Activated CD4-positive, alpha-beta T cell treated with anti-CD3 and anti-CD28 coated beads, Interleukin-2, amount 50 U/mL, for 48 hours (primary cell): Measurements from ENCODE around the gene ROS1.

Experiments
- DNase-seq, 2 experiments: peaks; one replicate each; pipeline ENCODE4 v3.0.0-alpha.2; 2020

ROS1 gene

DNA sequence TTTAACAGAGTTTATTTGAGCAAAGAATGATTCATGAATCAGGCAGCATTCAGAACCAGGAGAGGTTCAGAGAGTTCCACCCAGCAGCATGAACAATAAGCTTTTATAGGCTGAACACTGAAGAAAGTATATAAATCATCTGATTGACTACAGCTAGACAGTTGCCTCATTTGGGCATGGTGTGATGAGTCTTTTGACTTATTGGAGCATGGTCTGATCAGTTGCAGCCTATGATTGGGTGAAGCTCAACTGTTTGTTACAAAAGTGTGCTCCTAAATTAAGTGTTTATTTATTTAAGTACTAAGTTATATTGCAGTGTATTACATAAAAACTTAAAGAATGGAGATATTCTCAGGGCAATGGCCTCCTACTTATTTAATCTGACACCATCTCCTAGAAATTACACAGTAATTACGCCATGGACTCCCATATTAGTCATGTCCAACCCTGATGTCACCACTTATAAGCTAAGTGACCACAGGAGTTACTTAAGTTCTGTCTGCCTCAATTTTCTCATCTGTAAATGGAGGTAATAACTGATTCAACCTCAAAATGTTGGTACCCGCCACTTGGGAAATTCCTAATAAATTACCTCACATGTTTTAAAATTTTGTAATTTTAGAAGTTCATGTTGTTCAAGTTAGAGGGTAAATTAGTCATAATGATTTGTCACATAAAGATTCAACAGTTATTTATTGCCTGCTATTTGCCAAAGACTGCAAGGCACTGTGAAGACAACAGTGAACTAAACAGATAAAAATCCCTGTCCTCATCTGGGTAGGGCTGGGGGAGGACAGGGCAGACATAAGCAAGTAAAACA lies 15.2 kb upstream of the ROS1 start:
- no peak for DNase-seq

GRCh38 chr6:117432273-117432672 lies 6.5 kb upstream of the ROS1 start:
- no peak for DNase-seq

DNA sequence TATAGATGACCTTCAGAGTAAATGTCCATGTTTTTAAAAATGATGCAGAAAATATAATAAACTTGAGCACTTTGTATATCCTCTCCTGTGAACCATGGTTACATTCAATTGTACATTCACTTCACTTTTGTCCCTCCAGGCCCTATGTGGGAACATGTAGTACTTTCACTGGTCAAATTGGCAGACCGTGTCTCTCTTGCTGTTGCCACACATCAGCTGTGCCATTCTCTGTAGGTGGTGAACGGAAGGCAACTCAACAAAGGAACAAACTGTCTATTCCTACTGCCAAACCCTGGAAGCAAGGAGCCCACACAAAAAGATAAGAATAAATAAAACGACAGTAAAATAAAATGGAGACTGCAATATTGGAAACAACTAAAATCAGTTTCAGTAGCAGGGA lies 2.0 kb downstream of the ROS1 start:
- no peak for DNase-seq

GRCh38 chr6:117418320-117418719 lies 7.4 kb downstream of the ROS1 start:
- DNase-seq, result no peak

GRCh38 chr6:117417851-117418250 lies 7.9 kb downstream of the ROS1 start:
- no peak for DNase-seq

DNA sequence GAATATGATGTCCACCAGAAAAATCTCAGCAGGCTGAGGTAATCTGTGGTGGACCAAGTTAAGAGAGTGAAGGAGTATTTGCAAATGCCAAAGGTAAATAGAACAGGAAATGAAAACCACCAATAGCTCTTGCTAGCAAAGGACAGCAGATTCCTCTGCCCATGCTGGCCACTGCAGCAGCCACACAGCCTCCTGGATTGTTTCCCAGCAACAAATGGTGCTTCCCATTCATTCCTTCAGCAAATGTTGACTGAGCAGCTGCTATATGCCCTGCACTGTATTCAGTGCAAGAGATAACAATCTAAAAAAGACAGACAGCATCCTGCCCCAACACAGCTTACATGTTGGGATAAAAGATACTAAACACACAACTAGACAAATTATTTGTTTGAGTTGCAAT lies 11.0 kb downstream of the ROS1 start:
- DNase-seq, result no peak

DNA sequence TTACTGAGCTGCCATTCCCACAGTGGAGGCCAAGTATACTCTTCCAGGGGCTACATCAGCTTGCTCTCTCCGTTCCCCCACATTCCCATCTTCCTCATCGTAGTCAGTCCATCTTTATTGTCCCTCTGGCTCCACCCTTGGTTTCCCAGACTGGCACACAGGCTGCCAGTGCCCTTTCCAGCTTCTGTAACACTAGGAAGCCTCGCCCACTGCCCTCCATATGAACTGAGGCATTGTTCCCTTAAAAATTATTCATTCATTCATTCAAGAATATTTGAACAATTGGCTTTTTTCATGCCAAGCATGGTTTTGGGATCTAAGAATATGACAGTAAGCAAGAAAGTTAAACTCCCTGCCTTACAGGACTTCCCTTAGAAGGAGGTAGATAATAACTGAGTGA lies 14.3 kb downstream of the ROS1 start:
- no peak for DNase-seq

GRCh38 chr6:117409863-117410262 lies 15.9 kb downstream of the ROS1 start:
- no peak for DNase-seq

- no peak for DNase-seq
These were observed 16.3 kb downstream of the ROS1 start for GRCh38 chr6:117409420-117409819.

DNA sequence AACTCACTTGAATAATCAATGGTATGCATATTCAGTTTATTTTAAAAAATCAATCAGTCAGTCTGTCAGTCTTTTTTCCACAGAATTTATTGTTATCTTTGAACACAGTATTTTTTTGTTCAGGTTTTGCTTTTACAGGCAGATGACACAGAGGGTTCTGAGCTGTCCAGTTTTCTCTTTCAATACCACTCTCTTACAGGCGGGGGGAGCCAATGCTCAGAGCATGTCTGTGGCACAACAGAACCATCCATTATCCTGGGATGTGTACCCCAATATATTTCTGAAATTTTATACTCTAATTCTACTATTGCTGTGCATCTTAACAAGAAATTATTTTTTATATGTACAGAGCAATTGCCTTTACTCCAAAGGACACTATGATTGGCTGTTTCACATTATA lies 21.2 kb downstream of the ROS1 start:
- no peak for DNase-seq

- DNase-seq, result no peak
These were observed 23.9 kb downstream of the ROS1 start for GRCh38 chr6:117401799-117402198.

GRCh38 chr6:117399924-117400323 lies 25.8 kb downstream of the ROS1 start:
- no peak for DNase-seq

GRCh38 chr6:117399126-117399525 lies 26.6 kb downstream of the ROS1 start:
- no peak for DNase-seq

GRCh38 chr6:117397536-117398227 lies 28.1 kb downstream of the ROS1 start:
- no peak for DNase-seq

- DNase-seq, result no peak
These were observed 29.5 kb downstream of the ROS1 start for GRCh38 chr6:117396228-117396627.

DNA sequence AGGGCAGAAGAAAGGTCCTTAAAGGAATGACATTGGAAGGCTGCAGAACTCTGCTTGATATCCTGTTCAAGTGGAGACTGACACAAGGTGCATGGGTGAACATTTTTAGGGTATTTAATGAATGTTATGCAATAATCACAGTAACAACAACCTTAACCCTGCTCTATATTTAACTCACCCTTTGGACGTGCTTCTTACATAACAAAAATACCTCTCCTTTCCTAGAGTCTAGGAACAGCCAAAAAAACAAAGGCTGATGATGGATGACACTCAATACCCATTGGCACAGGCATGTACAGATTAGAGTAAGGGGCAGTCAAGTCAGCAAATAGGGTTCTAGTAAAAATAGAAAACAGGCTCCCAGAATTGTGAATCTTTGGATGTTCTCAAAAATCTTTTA lies 30.6 kb downstream of the ROS1 start:
- no peak for DNase-seq

- no peak for DNase-seq
These were observed 32.7 kb downstream of the ROS1 start for GRCh38 chr6:117393045-117393444.

- DNase-seq, result no peak
These were observed 33.7 kb downstream of the ROS1 start for GRCh38 chr6:117391874-117392583.

GRCh38 chr6:117389227-117390057 lies 36.3 kb downstream of the ROS1 start:
- DNase-seq, result no peak

- no peak for DNase-seq
These were observed 38.2 kb downstream of the ROS1 start for GRCh38 chr6:117387454-117387974.

DNA sequence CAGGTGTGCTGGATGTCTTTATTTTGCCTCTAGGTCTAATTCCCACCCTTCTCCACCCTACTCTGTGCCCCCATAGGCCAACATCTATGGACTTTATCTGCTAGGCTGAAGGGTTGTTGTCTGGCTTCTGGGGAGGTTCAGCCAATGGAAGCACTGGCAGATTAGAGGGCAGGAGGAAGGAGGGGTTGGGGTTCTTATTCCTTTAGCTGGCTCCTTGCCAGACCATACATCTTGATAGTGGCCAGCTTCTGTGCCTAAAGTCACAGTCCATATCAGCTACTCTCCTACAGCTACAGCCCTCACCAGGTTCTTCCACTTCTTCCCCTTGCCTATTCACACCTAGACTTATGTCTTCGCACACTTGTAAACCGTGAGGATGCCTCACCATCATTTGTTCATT lies 41.1 kb downstream of the ROS1 start:
- DNase-seq, result no peak

- no peak for DNase-seq
These were observed 44.0 kb downstream of the ROS1 start for GRCh38 chr6:117381749-117382148.

DNA sequence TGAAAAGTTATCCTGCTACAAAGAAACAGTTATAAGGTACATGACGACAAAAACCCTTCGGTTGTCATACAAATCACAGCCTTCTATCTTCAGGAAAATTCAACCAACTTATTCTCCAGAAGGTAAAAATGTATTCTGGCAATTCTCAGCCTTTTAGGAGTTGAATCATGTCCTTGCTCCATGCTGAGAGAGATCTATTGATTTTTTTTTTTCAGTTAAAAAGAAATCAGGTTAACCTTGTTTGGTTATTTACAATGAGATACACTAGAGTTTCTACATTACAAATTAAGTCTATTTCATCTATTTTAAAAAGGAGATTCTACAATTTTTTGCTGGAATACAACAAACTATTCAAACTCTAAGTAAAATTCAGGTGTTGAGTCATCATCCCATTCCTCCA lies 45.4 kb downstream of the ROS1 start:
- DNase-seq, result no peak
